HEK293 (cell line): ENCODE data around the gene SLC16A11.

ENCODE experiments used
- ATF2 ChIP-seq: fragments of 450-650 bp; formaldehyde crosslinking; IDR thresholded peaks from 2 replicates; pipeline ENCODE4 v1.5.1; 2016; ENCODE audit warnings: missing biosample characterization, missing genetic modification characterization, low read depth
- CTCF ChIP-seq: fragments of 450-650 bp; formaldehyde crosslinking; IDR thresholded peaks from 2 replicates; pipeline ENCODE4 v1.5.1; 2016; ENCODE audit warnings: missing biosample characterization, missing genetic modification characterization
- ELK4 ChIP-seq: IDR thresholded peaks from 2 replicates; pipeline ENCODE4 v1.6.1; 2011; ENCODE audit warnings: mild to moderate bottlenecking, low read depth, low read length, borderline replicate concordance
- GFI1B ChIP-seq: fragments of 450-650 bp; formaldehyde crosslinking; IDR thresholded peaks from 2 replicates; pipeline ENCODE4 v1.5.1; 2016; ENCODE audit warnings: missing biosample characterization, missing genetic modification characterization
- HIC1 ChIP-seq: fragments of 450-650 bp; formaldehyde crosslinking; IDR thresholded peaks from 2 replicates; pipeline ENCODE4 v1.5.1; 2016; ENCODE audit warnings: missing biosample characterization, missing genetic modification characterization
- INSM2 ChIP-seq: fragments of 450-650 bp; formaldehyde crosslinking; IDR thresholded peaks from 2 replicates; pipeline ENCODE4 v1.5.1; 2016; ENCODE audit warnings: missing biosample characterization, missing genetic modification characterization
- OSR2 ChIP-seq: fragments of 450-650 bp; formaldehyde crosslinking; IDR thresholded peaks from 2 replicates; pipeline ENCODE4 v1.5.1; 2016; ENCODE audit warnings: missing biosample characterization, missing genetic modification characterization
- PBX3 ChIP-seq: sonication (generic); formaldehyde crosslinking; IDR thresholded peaks from 2 replicates; pipeline ENCODE4 v1.8.1; 2022; ENCODE audit warnings: mild to moderate bottlenecking, moderate library complexity, missing genetic modification reagents
- PRDM4 ChIP-seq: fragments of 450-650 bp; formaldehyde crosslinking; IDR thresholded peaks from 2 replicates; pipeline ENCODE4 v1.5.1; 2017; ENCODE audit warnings: missing biosample characterization, missing genetic modification characterization
- REPIN1 ChIP-seq: fragments of 450-650 bp; formaldehyde crosslinking; IDR thresholded peaks from 2 replicates; pipeline ENCODE4 v1.5.1; 2017; ENCODE audit warnings: missing biosample characterization, missing genetic modification characterization, low read depth
- ZFP69B ChIP-seq: fragments of 450-650 bp; formaldehyde crosslinking; IDR thresholded peaks from 2 replicates; pipeline ENCODE4 v1.5.1; 2016; ENCODE audit warnings: missing biosample characterization, missing genetic modification characterization
- ZNF140 ChIP-seq: fragments of 450-650 bp; formaldehyde crosslinking; IDR thresholded peaks from 2 replicates; pipeline ENCODE4 v1.5.1; 2016; ENCODE audit warnings: missing biosample characterization, missing genetic modification characterization
- ZNF23 ChIP-seq: fragments of 450-650 bp; formaldehyde crosslinking; IDR thresholded peaks from 2 replicates; pipeline ENCODE4 v1.5.1; 2016; ENCODE audit warnings: missing biosample characterization, missing genetic modification characterization, borderline replicate concordance
- ZNF341 ChIP-seq: fragments of 450-650 bp; formaldehyde crosslinking; IDR thresholded peaks from 2 replicates; pipeline ENCODE4; 2016; ENCODE audit warnings: low read depth, missing biosample characterization, missing genetic modification characterization
- ZNF404 ChIP-seq: fragments of 450-650 bp; formaldehyde crosslinking; IDR thresholded peaks from 2 replicates; pipeline ENCODE4 v1.5.1; 2017; ENCODE audit warnings: missing biosample characterization, missing genetic modification characterization
- ZNF423 ChIP-seq: fragments of 450-650 bp; formaldehyde crosslinking; IDR thresholded peaks from 2 replicates; pipeline ENCODE4 v1.5.1; 2016; ENCODE audit warnings: missing biosample characterization, missing genetic modification characterization
- ZNF510 ChIP-seq: fragments of 450-650 bp; formaldehyde crosslinking; IDR thresholded peaks from 2 replicates; pipeline ENCODE4 v1.5.1; 2018; ENCODE audit warnings: mild to moderate bottlenecking, missing genetic modification characterization, missing biosample characterization; ENCODE audit not compliant: insufficient replicate concordance
- ZNF560 ChIP-seq: fragments of 450-650 bp; formaldehyde crosslinking; IDR thresholded peaks from 2 replicates; pipeline ENCODE4 v1.5.1; 2017; ENCODE audit warnings: missing biosample characterization, missing genetic modification characterization, borderline replicate concordance
- ZNF571 ChIP-seq: fragments of 450-650 bp; formaldehyde crosslinking; IDR thresholded peaks from 2 replicates; pipeline ENCODE4 v1.5.0; 2017; ENCODE audit warnings: missing biosample characterization, missing genetic modification characterization
- ZNF621 ChIP-seq: fragments of 450-650 bp; formaldehyde crosslinking; IDR thresholded peaks from 2 replicates; pipeline ENCODE4 v1.5.1; 2017; ENCODE audit warnings: missing biosample characterization, missing genetic modification characterization
- ZNF660 ChIP-seq: fragments of 450-650 bp; IDR thresholded peaks from 2 replicates; pipeline ENCODE4 v1.5.1; 2018; ENCODE audit warnings: missing biosample characterization, mild to moderate bottlenecking, missing genetic modification characterization
- ZNF776 ChIP-seq: fragments of 450-650 bp; formaldehyde crosslinking; IDR thresholded peaks from 2 replicates; pipeline ENCODE4 v1.5.0; 2017; ENCODE audit warnings: missing biosample characterization, missing genetic modification characterization, borderline replicate concordance
- TF ChIP-seq, protein P1 (sequence below): fragments of 450-650 bp; formaldehyde crosslinking; IDR thresholded peaks from 2 replicates; pipeline ENCODE4 v1.5.1; 2017; ENCODE audit warnings: missing biosample characterization, missing genetic modification characterization

Gene SLC16A11

GRCh38 chr17:7014261-7014994 lies 29.5 kb downstream of the SLC16A11 start (continued):
- TF ChIP-seq, protein P1, sequence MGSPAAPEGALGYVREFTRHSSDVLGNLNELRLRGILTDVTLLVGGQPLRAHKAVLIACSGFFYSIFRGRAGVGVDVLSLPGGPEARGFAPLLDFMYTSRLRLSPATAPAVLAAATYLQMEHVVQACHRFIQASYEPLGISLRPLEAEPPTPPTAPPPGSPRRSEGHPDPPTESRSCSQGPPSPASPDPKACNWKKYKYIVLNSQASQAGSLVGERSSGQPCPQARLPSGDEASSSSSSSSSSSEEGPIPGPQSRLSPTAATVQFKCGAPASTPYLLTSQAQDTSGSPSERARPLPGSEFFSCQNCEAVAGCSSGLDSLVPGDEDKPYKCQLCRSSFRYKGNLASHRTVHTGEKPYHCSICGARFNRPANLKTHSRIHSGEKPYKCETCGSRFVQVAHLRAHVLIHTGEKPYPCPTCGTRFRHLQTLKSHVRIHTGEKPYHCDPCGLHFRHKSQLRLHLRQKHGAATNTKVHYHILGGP (tag by site-specific recombination): no peak
- TF ChIP-seq ZNF510 (no peak), ZNF23 (tag by site-specific recombination) (no peak), ZFP69B (tag by site-specific recombination) (0 out of 2 replicates have a peak, but pooled peaks have one; percentile 50), PBX3 (CRISPR knock-in tag) (peak; percentile 94), ZNF660 (peak; percentile 54; the same call in 1 of the 2 replicates), ZNF341 (tag by site-specific recombination) (peak; percentile 93), ZNF571 (tag by site-specific recombination) (no peak), ZNF621 (tag by site-specific recombination) (no peak), HIC1 (tag by site-specific recombination) (no peak), ZNF140 (tag by site-specific recombination) (no peak), INSM2 (no peak), ZNF776 (no peak), ZNF560 (tag by site-specific recombination) (0 out of 2 replicates have a peak, but pooled peaks have one; percentile 54), ZNF423 (peak; percentile 50; the same call in 1 of the 2 replicates), ATF2 (tag by site-specific recombination) (peak; percentile 98), CTCF (tag by site-specific recombination) (peak; percentile 85), ZNF404 (no peak), GFI1B (tag by site-specific recombination) (no peak), ELK4 (no peak), OSR2 (tag by site-specific recombination) (no peak), PRDM4 (tag by site-specific recombination) (no peak), REPIN1 (no peak)
